Hepatocyte (in vitro differentiated cells): Measurements from ENCODE around the gene PTPN4. TPM values are rescaled to one million over a fixed set of nuclear protein-coding genes. Genes with fewer than 3 reads are reported as not detected.
A peak's percentile ranks its signal among the peaks of the same experiment; 100 is the strongest.

Experiments used
- DNase-seq: peaks from one replicate; pipeline ENCODE4 v3.0.0-alpha.2; 2016; ENCODE audit warnings: low spot score
- H2AFZ ChIP-seq: fragments of 200-600 bp; sonication (generic); 2 replicates; pipeline ENCODE4 v1.6.0; 2016; ENCODE audit warnings: antibody characterized with exemption, mild to moderate bottlenecking
- H3K27ac ChIP-seq: fragments of 200-600 bp; sonication (generic); 2 replicates; pipeline ENCODE4 v1.5.1; 2016; ENCODE audit warnings: mild to moderate bottlenecking
- H3K27me3 ChIP-seq: fragments of 200-600 bp; sonication (generic); 2 replicates; pipeline ENCODE4 v1.6.1; 2016
- H3K36me3 ChIP-seq: fragments of 200-600 bp; sonication (generic); replicated peaks from 2 replicates; pipeline ENCODE4 v1.5.1; 2016; ENCODE audit warnings: low read depth; ENCODE audit not compliant: insufficient read depth
- H3K4me1 ChIP-seq: fragments of 200-600 bp; sonication (generic); 2 replicates; pipeline ENCODE4 v1.5.1; 2016; ENCODE audit warnings: mild to moderate bottlenecking, moderate library complexity; ENCODE audit not compliant: insufficient read depth
- H3K4me2 ChIP-seq: fragments of 200-600 bp; sonication (generic); 2 replicates; pipeline ENCODE4 v1.6.0; 2016
- H3K4me3 ChIP-seq: fragments of 200-600 bp; sonication (generic); 2 replicates; pipeline ENCODE4 v1.5.1; 2016; ENCODE audit warnings: mild to moderate bottlenecking
- H3K79me2 ChIP-seq: fragments of 200-600 bp; sonication (generic); 2 replicates; pipeline ENCODE4 v1.6.0; 2017; ENCODE audit warnings: mild to moderate bottlenecking
- H3K9me2 ChIP-seq: fragments of 200-600 bp; sonication (generic); replicated peaks from 2 replicates; pipeline ENCODE4 v1.6.0; 2017; ENCODE audit warnings: mild to moderate bottlenecking; ENCODE audit not compliant: insufficient read depth
- H3K9me3 ChIP-seq: fragments of 200-600 bp; sonication (generic); 2 replicates; pipeline ENCODE4 v1.5.1; 2016; ENCODE audit warnings: low read depth, mild to moderate bottlenecking
- H4K20me1 ChIP-seq: fragments of 200-600 bp; sonication (generic); 2 replicates; pipeline ENCODE4 v1.6.0; 2016; ENCODE audit warnings: mild to moderate bottlenecking; ENCODE audit not compliant: insufficient read depth, poor library complexity, severe bottlenecking
- EZH2 ChIP-seq: fragments of 200-600 bp; sonication (generic); IDR thresholded peaks from 2 replicates; pipeline ENCODE4 v1.6.1; 2016; ENCODE audit warnings: antibody characterized with exemption, mild to moderate bottlenecking, borderline replicate concordance
- EZH2phosphoT487 ChIP-seq: fragments of 200-600 bp; sonication (generic); IDR thresholded peaks from one replicate; pipeline ENCODE4 v1.6.1; 2018; ENCODE audit warnings: antibody characterized with exemption, mild to moderate bottlenecking, low read depth, moderate library complexity; ENCODE audit not compliant: unreplicated experiment, severe bottlenecking
- WGBS: methylation state at CpG from one replicate; pipeline ENCODE4 v1.1.6; 2016; ENCODE audit warnings: low lambda C conversion rate; ENCODE audit errors: missing lambda C conversion rate; 5-methylcytosine and 5-hydroxymethylcytosine counted together
- polyA plus RNA-seq: library from polyadenylated mRNA; unstranded; fragments of >200 nt; fragmentation: Nextera tagmentation; extraction: Ambion mirVana; gene quantifications from 2 replicates; pipeline ENCODE4 v1.2.1, GENCODE V29; 2016
- total RNA-seq: library from RNA; depleted of rRNA; stranded (reverse); fragments of >200 nt; gene quantifications from 2 replicates; pipeline ENCODE4 v1.2.3, GENCODE V29; 2014
- TF ChIP-seq, protein P1 (sequence below): fragments of 200-600 bp; sonication (generic); IDR thresholded peaks from 2 replicates; pipeline ENCODE4 v1.5.1; 2016; ENCODE audit warnings: antibody characterized with exemption, mild to moderate bottlenecking; ENCODE audit not compliant: poor library complexity

Gene PTPN4
- total and polyA plus RNA-seq, 2 experiments from 2014 or later = 9.2 to 15.5 TPM

DNA sequence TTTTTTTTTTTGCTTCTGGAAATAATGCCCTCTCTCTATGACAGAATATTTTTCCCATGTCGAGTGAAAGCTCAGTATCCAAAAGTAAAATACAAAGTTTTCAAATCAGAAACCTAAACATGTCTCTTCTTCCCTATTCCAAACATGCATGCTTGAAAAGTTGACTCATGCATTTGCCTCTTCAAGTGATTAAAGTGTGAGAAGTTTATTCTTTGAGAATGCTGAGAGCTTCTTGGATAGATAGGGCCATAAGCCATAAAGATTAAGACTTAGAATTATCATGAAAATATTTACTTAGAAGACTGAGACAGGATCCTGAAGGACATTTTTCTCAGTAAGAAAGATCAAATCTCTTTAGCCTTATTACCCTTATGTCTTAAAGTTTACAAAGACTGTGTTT lies 154.5 kb downstream of the PTPN4 start:
- Histone ChIP-seq H3K4me3 (no peak overlapping the region), H3K9me2 (no peaks in the 10 kb centered on the region), H3K79me2 (no peaks in the 10 kb centered on the region), H3K27me3 (no peaks in the 10 kb centered on the region), H3K4me2 (no peak overlapping the region), H4K20me1 (no peaks in the 10 kb centered on the region), H3K36me3 (peaks cover 4% of the 10 kb centered on the region), H3K27ac (no peak overlapping the region), H2AFZ (no peak overlapping the region), H3K9me3 (no peaks in the 10 kb centered on the region), H3K4me1 (no peaks in the 10 kb centered on the region)
- TF ChIP-seq EZH2 = no peak
- no peak for TF ChIP-seq EZH2phosphoT487
- TF ChIP-seq, protein P1, sequence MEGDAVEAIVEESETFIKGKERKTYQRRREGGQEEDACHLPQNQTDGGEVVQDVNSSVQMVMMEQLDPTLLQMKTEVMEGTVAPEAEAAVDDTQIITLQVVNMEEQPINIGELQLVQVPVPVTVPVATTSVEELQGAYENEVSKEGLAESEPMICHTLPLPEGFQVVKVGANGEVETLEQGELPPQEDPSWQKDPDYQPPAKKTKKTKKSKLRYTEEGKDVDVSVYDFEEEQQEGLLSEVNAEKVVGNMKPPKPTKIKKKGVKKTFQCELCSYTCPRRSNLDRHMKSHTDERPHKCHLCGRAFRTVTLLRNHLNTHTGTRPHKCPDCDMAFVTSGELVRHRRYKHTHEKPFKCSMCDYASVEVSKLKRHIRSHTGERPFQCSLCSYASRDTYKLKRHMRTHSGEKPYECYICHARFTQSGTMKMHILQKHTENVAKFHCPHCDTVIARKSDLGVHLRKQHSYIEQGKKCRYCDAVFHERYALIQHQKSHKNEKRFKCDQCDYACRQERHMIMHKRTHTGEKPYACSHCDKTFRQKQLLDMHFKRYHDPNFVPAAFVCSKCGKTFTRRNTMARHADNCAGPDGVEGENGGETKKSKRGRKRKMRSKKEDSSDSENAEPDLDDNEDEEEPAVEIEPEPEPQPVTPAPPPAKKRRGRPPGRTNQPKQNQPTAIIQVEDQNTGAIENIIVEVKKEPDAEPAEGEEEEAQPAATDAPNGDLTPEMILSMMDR = no peak
- WGBS = 60% methylated on average over 1 of the region's 1 CpG
- DNase-seq = peak; percentile 4

DNA sequence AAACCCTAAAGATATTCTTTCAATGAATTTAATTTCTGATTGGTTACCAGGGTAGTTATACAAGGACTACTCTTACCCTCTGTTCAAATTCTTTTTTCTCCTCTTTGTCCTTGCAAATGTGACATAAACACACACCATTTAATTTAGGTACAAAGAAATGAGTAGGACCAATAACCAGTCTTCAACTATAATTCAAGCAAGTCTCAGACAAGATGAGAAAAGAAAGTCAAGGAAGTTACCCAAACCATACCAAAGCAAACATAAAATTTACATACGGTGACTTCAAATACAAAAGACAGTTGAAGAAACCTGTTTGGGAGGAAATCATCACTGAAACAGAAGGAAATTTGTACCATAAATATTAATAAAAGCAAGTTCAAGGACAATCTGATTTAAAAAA lies 162.1 kb downstream of the PTPN4 start:
- Histone ChIP-seq H3K4me2 (no peak overlapping the region), H3K36me3 (no peaks in the 10 kb centered on the region), H2AFZ (no peak overlapping the region), H3K9me2 (no peaks in the 10 kb centered on the region), H3K27ac (no peak overlapping the region), H3K79me2 (no peaks in the 10 kb centered on the region), H3K4me1 (no peaks in the 10 kb centered on the region), H3K27me3 (no peaks in the 10 kb centered on the region), H4K20me1 (no peaks in the 10 kb centered on the region), H3K4me3 (no peak overlapping the region), H3K9me3 (no peaks in the 10 kb centered on the region)
- TF ChIP-seq, protein P1 = no peak
- TF ChIP-seq EZH2phosphoT487 = no peak
- no peak for TF ChIP-seq EZH2
- WGBS = 93% methylated on average over 1 of the region's 1 CpG
- no peak for DNase-seq

DNA sequence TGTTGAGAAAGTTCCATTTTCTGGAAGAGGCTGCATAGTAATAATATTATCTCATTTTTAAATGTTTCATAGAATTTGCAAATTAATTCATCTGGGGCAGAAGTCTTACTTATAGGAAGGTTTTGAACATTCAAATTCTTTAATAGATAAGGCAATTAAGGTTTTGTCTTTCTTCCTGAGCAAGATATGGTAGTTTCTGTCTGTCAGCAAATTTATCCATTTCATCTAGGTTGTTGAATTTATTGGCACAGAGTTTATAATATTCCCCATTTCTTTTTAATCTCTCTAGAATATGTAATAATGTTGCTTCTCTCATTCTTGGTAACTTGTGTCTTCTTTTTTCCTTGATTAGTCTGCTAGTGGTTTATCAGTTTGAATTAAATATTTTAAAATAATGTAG lies 163.0 kb downstream of the PTPN4 start:
- Histone ChIP-seq H3K4me1 (no peaks in the 10 kb centered on the region), H3K27ac (no peak overlapping the region), H3K9me2 (no peaks in the 10 kb centered on the region), H3K4me3 (no peak overlapping the region), H4K20me1 (no peaks in the 10 kb centered on the region), H3K36me3 (no peaks in the 10 kb centered on the region), H3K27me3 (no peaks in the 10 kb centered on the region), H3K4me2 (no peak overlapping the region), H2AFZ (no peak overlapping the region), H3K9me3 (no peaks in the 10 kb centered on the region), H3K79me2 (no peaks in the 10 kb centered on the region)
- no peak for DNase-seq
- TF ChIP-seq, protein P1 = no peak
- TF ChIP-seq EZH2phosphoT487 = no peak
- no peak for TF ChIP-seq EZH2

DNA sequence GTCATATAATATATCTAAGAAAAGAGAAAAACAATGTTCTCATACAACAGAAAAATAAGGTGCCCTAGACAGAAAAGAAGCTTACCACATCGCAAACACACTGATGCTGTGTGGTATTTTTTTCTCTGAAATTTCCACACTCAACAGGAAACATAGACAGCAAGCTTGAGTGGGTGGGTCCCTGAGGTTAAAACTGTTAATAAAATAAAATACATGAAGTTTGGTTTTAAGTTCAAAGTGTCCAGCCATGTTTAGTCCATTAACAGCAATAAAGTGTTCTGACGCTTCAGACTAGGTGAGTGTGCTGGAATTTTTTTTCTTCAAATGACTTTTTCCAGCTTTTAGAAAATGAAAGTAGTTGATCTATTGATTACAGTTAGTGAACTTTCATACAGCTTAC lies 169.8 kb downstream of the PTPN4 start:
- no peak overlapping the region for H2AFZ ChIP-seq
- DNase-seq = no peak
- no peaks in the 10 kb centered on the region for H3K27me3 ChIP-seq
- no peaks in the 10 kb centered on the region for H4K20me1 ChIP-seq
- TF ChIP-seq EZH2phosphoT487 = no peak
- no peak for TF ChIP-seq EZH2
- no peak overlapping the region for H3K4me2 ChIP-seq
- WGBS = 89% methylated on average over 2 of the region's 2 CpGs
- H3K4me3 ChIP-seq = no peak overlapping the region
- no peak overlapping the region for H3K27ac ChIP-seq
- no peaks in the 10 kb centered on the region for H3K9me2 ChIP-seq
- H3K4me1 ChIP-seq = no peaks in the 10 kb centered on the region
- no peaks in the 10 kb centered on the region for H3K9me3 ChIP-seq
- H3K79me2 ChIP-seq = no peaks in the 10 kb centered on the region
- no peaks in the 10 kb centered on the region for H3K36me3 ChIP-seq
